Superior temporal gyrus (tissue), 1 donor: ENCODE data around the gene PHLDA3.
"Not testable (repeated sequence)": the region's sequence is repeated elsewhere in the genome, so short reads cannot be mapped to it uniquely, and the experiment has no call there.

Source experiments
- DNase-seq: peaks from one replicate; pipeline ENCODE4 v3.0.0-alpha.2; 2016; ENCODE audit errors: extremely low spot score

Gene PHLDA3

GRCh38 chr1:201486187-201486586 is 17.2 kb upstream of the PHLDA3 start:
- no peak for DNase-seq

GRCh38 chr1:201485184-201485774 is 16.3 kb upstream of the PHLDA3 start:
- no peak for DNase-seq

- DNase-seq: no peak
Observed at GRCh38 chr1:201483373-201483949, 14.5 kb upstream of the PHLDA3 start.

- DNase-seq: no peak
Observed at GRCh38 chr1:201482755-201483154, 13.8 kb upstream of the PHLDA3 start.

GRCh38 chr1:201481761-201482493 is 12.9 kb upstream of the PHLDA3 start:
- DNase-seq: peak; percentile 89

GRCh38 chr1:201481004-201481380 is 12.0 kb upstream of the PHLDA3 start:
- DNase-seq: no peak

GRCh38 chr1:201480231-201481003 is 11.4 kb upstream of the PHLDA3 start:
- DNase-seq: no peak

- no peak for DNase-seq
Observed at GRCh38 chr1:201479201-201479730, 10.3 kb upstream of the PHLDA3 start.

GRCh38 chr1:201478666-201479065 is 9.7 kb upstream of the PHLDA3 start:
- DNase-seq: not testable (repeated sequence)

GRCh38 chr1:201476670-201477344 is 7.8 kb upstream of the PHLDA3 start:
- DNase-seq: no peak

- DNase-seq: no peak
Observed at GRCh38 chr1:201475915-201476669, 7.1 kb upstream of the PHLDA3 start.

GRCh38 chr1:201475130-201475529 is 6.1 kb upstream of the PHLDA3 start:
- DNase-seq: no peak

- DNase-seq: no peak
Observed at GRCh38 chr1:201473296-201473695, 4.3 kb upstream of the PHLDA3 start.

- not testable (repeated sequence) for DNase-seq
Observed at GRCh38 chr1:201472321-201472720, 3.3 kb upstream of the PHLDA3 start.

GRCh38 chr1:201471772-201472171 is 2.8 kb upstream of the PHLDA3 start:
- no peak for DNase-seq

- DNase-seq: no peak
Observed at GRCh38 chr1:201470581-201470980, 1.6 kb upstream of the PHLDA3 start.

- DNase-seq: no peak
Observed at GRCh38 chr1:201469645-201470074, 672 bp upstream of the PHLDA3 start.

GRCh38 chr1:201468501-201468843 is 516 bp downstream of the PHLDA3 start:
- DNase-seq: no peak

- no peak for DNase-seq
Observed at GRCh38 chr1:201466492-201466891, 2.5 kb downstream of the PHLDA3 start.

GRCh38 chr1:201465698-201466290 is 3.2 kb downstream of the PHLDA3 start:
- DNase-seq: no peak
